HG03060 (cell line): ENCODE results near the gene MAGEA2.
"Not testable (repeated sequence)": the region's sequence is repeated elsewhere in the genome, so short reads cannot be mapped to it uniquely, and the experiment has no call there.

ENCODE experiments used
- ATAC-seq: cut with Tn5 transposase; IDR thresholded peaks from one replicate; pipeline ENCODE4 v1.9.1; 2021; ENCODE audit warnings: low read depth, moderate number of reproducible peaks; ENCODE audit not compliant: unreplicated experiment

The MAGEA2 gene

GRCh38 chrX:152753686-152754650, at the start of gene MAGEA2:
Gene MAGEA2, minus strand, starts transcription at chrX:152753842. Its CDS starts 2,479 bp downstream, at chrX:152751363.
- not testable (repeated sequence) for ATAC-seq

GRCh38 chrX:152798945-152799344, 45.3 kb upstream of the MAGEA2 start:
- ATAC-seq: no peak

- not testable (repeated sequence) for ATAC-seq
Measured at GRCh38 chrX:152787062-152787461, 33.4 kb upstream of the MAGEA2 start.

GRCh38 chrX:152769549-152770289, 16.1 kb upstream of the MAGEA2 start, which contains the start of gene MAGEA6:
Gene MAGEA6, minus strand, starts transcription at chrX:152769689. Its CDS starts 2,039 bp downstream, at chrX:152767650.
- ATAC-seq: not testable (repeated sequence)

GRCh38 chrX:152766562-152766961, 12.9 kb upstream of the MAGEA2 start:
- ATAC-seq: not testable (repeated sequence)

GRCh38 chrX:152761582-152761981, 7.9 kb upstream of the MAGEA2 start:
- ATAC-seq: not testable (repeated sequence)

GRCh38 chrX:152759544-152759943, 5.9 kb upstream of the MAGEA2 start:
- ATAC-seq: not testable (repeated sequence)

- ATAC-seq: not testable (repeated sequence)
Measured at GRCh38 chrX:152758918-152759317, 5.3 kb upstream of the MAGEA2 start, which contains the start of gene CSAG3. Gene CSAG3, plus strand, starts transcription at chrX:152759218.

- not testable (repeated sequence) for ATAC-seq
Measured at GRCh38 chrX:152754871-152755270, 1.2 kb upstream of the MAGEA2 start.

GRCh38 chrX:152738560-152738959, 15.1 kb downstream of the MAGEA2 start:
- no peak for ATAC-seq

GRCh38 chrX:152736528-152736927, 17.1 kb downstream of the MAGEA2 start:
- not testable (repeated sequence) for ATAC-seq

GRCh38 chrX:152735860-152736511, 17.7 kb downstream of the MAGEA2 start:
- no peak for ATAC-seq

- no peak for ATAC-seq
Measured at GRCh38 chrX:152735101-152735500, 18.5 kb downstream of the MAGEA2 start.

GRCh38 chrX:152734143-152734858, 19.3 kb downstream of the MAGEA2 start:
- ATAC-seq: not testable (repeated sequence)

- ATAC-seq: no peak
Measured at GRCh38 chrX:152733261-152733975, 20.2 kb downstream of the MAGEA2 start, which contains the start of the genes CSAG1 and MAGEA12. Gene CSAG1, minus strand, starts transcription at chrX:152733721. Its CDS starts 1,261 bp downstream, at chrX:152732460. Gene MAGEA12, plus strand, starts transcription at chrX:152733757. Its CDS starts 2,405 bp downstream, at chrX:152736162.

GRCh38 chrX:152725409-152725808, 28.2 kb downstream of the MAGEA2 start:
- ATAC-seq: no peak

GRCh38 chrX:152713815-152714787, 39.5 kb downstream of the MAGEA2 start, which contains the start of gene MAGEA2B:
Gene MAGEA2B, plus strand, starts transcription at chrX:152714628. Its CDS starts 2,479 bp downstream, at chrX:152717107.
- ATAC-seq: not testable (repeated sequence)

GRCh38 chrX:152713195-152713594, 40.4 kb downstream of the MAGEA2 start:
- ATAC-seq: not testable (repeated sequence)
